Stimulated activated CD4-positive, alpha-beta T cell treated with anti-CD3 and anti-CD28 coated beads, Interleukin-4, amount 100 ng/mL, for 4 hours (primary cell): ENCODE measurements around the gene HDAC9.

Experiments used
- DNase-seq, 2 experiments: peaks; one replicate each; pipeline ENCODE4 v3.0.0-alpha.2; 2020

The HDAC9 gene

DNA sequence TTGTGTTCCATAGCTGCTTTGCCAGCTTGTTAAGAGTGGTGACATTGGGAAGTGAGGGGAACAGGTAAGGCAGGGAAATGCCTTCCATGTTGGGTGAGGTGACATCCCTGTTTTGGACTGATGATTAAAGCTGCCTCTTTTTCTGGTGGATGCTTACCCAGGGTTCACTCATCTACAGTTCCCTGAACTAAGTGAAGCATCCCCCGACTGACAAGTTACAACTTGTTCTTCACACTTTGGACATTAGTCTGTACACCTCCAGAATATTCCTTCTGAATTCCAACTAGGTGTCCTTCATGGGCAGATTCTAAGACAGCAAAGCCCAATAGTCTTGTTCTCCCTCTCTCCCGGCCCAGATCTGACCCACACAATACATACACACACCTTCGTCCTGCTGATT lies 63.4 kb downstream of the HDAC9 start:
- DNase-seq = no peak

DNA sequence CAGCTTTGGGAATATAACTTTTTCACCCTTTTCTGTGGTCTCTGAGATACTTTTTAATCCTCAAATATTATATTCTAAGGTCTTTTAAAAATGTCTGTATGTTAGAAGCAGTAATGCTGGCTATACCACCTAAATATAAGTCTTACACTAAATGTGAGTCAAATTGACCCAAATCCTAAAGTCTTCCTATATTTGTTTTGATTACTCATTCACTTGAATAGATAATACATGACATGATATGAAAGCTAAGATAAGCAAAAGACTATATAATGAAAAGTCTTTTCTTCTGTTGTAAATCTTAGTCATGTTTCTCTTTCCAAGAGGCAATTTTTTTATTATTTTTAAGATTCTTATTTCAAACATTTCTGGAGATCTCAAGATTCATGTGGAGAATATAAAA lies 64.2 kb downstream of the HDAC9 start:
- DNase-seq = no peak

DNA sequence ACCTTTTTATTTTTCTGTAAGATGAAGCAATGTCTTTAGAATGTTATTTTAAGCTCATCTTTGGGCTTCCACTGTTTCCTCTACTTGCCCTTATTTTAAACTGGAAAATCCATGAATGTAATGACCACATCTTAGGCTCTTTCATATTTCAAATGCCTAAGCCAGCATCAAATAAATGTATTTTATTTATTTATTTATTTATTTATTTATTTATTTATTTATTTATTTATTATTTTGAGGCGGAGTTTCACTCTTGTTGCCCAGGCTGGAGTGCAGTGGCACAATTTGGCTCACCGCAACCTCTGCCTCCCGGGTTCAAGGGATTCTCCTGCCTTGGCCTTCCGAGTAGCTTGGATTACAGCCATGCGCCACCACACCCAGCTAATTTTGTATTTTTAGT lies 69.2 kb downstream of the HDAC9 start:
- no peak for DNase-seq

DNA sequence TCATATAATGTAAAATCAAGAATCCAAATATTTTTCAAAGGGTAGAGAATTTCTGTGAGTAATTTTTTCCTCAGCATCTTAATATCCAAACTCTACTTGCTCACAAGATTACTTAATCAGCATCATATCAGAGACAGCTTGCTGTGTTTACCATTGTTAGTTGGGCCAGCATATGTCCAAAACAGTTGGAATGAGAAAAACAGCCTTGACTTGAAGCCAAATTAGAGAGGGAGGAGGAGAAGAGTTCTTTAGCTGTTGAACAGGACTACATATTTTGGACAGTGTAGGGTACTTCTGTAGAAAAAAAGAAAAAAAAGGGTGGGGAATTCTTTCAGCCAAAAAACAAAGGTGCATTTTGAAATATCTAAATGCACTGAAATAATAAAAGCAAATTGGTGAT lies 69.8 kb downstream of the HDAC9 start:
- no peak for DNase-seq

DNA sequence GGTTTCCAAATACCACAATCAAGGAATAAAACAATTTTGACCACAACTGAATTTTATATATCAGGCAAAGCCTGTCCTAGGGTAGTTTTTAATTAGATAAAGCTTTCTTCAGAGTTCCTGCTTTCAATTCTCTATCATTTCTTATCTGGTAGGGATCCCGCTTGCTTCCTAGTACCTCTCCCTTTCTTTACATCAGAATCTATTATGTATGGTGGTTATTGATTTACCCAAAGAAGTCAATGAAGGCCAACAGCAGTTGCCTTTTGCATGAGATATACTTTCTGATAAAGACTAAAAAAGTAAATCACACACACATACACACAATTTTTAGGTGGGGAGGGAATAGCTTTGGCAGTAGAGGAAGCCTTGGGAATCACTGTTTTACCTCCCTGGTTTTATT lies 70.7 kb downstream of the HDAC9 start:
- DNase-seq = no peak

DNA sequence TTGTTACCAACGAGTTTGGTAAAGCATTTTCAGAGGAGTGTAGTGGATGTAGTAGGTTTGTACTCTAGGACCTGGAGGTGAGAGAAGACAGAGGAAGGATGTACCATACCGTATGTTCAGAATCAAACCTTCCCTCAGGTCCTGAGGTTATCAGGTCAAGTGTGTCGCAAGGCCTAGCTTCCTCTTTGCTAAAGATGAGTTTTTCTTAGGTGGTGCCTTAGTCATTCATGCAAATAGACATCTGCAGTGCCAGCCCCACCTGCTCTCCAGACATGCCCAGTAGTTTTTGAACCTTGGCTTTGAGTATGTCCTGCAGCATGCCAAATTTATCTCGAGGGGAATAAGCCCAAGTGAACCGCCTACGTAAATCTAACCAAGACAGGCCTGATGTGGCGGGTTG lies 71.3 kb downstream of the HDAC9 start:
- DNase-seq = no peak

DNA sequence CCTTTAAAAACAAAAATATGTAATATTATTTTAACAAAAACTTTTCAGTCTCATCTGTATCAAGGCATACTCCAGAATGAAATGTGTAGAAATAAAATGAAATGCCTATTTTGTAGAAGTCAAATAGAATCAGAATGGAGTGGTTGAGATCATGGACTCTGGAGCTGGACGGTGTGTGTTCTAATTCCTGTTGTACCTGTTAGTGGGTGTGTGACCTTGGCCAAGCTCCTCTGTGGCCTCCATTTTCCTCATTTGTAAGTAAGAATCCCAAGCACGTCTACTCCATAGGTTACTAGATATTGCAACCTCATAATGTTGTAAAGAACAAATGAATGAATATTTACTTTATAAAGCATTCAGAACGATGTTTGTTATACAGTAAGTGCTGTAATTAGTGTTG lies 74.9 kb downstream of the HDAC9 start:
- no peak for DNase-seq

DNA sequence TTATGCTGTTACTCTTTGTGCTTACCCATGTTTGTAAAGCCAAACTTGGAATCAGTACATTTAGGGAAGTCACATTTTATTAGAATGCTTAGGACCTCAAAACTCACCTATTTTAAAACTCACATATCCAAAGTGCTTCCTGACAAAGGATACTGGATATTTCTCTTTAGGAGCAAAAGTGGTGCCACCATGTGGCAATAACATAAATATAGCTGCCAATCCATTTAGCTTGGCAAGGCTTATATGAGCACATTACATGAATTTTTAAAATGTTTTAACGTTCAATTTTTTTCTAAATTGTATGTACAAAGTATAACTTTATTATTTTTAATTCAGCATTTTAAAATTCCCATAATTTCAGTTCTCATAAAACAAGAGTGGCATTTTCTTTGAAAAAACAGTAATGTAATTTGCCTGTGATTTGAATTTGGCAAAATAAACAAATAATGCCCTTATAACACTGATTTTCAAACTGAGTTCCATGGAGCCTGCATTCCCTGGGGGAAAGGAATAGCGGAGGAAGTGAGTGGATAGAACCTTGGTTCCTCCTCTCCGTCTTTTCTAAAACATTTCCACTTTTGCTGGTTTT lies 75.4 kb downstream of the HDAC9 start:
- no peak for DNase-seq

DNA sequence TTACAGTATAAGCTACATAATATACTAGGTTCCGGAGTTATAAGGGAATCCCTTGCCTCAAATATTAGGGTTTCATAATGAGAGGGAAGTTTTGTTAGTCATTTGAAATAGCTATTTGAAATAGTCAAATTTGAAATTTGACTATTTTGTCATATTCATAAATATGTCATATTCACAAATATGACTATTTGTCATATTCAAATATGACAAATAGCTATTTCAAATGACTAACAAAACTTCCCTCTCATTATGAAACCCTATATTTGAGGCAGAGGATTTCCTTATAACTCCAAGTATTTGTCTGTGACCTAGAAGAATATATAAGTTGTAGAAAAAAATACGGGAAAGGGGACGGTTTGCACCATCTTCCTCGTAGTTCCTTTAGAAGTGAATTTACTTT lies 76.6 kb downstream of the HDAC9 start:
- DNase-seq = no peak

DNA sequence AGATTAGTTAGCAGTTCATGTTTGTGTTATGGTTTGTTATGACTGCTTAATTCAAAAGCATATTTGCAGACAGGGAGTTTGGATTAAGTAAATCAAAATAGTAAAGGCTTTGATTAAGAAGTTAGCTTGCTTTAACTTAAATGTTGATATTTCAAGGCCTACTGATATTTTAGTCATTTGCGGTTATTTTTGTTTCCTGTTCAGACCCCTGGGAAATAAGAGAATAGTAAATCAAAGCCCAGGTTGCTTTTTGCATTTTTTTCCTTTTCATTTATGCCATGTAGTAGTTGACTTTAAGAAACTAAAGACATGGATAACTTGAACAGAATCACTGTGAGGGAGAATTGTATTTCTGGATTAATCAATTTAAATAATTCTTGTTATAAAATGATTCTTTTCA lies 77.3 kb downstream of the HDAC9 start:
- no peak for DNase-seq

DNA sequence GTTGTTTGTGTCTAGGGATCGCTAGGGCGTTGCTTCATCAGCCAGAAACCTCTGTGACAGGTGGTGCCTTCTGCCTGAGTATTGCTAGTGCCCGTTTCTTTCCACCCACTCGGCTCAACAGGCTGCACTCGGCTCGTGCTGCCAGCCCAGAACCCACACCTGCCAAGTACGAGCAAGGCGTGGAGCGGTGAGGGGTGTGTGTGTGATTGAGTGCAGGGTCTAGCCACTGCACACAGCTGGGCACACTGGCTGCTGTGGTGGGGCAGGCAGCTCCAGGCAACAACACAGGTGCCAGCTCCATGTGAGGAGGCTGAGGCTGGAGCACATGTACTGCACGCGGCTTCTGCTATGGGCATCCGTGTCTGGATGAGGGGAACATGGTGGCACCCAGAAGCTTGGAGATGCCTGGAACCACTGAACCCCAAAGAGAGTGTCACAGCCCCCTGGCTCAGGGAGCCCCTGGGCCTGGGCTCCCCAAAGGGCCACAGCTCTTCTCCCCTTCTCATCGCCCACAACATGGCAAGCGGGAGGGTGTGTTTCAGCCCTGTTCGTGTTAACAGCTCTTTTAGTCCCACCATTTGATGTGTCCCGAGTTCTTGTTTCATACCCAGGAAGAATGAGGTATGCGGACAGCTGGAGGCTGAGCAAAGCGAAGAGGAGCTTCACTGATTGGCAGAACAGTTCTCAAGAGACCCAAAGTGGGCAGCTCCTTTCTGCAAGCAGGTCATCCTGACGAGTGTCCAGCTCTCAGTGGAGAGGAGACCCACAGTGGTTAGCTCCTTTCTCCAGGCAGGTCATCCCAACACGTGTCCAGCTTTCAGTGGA lies 78.1 kb downstream of the HDAC9 start:
- DNase-seq = no peak

DNA sequence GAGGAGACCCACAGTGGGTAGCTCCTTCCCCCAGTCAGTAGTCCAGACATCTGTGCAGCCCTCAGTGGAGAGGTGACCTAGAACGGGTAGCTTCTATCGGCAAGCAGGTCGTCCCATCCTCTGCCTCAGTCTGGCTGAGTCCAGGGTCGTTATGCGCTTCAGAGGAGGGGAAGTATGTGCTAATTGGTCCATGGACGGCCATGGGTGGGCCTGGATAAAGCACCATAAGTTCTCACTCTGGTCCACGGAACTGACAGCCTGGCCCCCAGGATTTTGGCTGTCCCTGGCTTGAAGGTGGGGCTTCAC lies 78.6 kb downstream of the HDAC9 start:
- DNase-seq = no peak

DNA sequence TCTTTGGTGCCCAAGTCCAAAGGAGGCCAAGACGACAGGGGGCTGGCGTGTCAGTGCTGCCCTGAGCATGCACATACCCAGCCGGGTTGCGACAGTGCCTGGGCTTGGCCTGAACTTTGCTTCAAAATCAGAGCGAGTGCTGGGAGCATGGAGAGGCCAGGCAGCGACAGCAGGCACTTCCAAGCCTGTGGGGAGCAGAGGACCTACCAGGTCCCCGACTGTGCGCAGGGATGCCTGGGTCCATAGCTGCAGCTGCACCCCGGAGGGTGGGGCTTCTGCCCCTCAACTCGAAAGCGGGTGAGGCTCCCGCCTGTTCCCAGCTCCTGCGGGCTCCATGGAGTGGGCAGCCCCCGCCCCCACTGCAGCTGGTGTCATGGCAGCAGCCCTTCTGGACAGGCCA lies 79.1 kb downstream of the HDAC9 start:
- no peak for DNase-seq

DNA sequence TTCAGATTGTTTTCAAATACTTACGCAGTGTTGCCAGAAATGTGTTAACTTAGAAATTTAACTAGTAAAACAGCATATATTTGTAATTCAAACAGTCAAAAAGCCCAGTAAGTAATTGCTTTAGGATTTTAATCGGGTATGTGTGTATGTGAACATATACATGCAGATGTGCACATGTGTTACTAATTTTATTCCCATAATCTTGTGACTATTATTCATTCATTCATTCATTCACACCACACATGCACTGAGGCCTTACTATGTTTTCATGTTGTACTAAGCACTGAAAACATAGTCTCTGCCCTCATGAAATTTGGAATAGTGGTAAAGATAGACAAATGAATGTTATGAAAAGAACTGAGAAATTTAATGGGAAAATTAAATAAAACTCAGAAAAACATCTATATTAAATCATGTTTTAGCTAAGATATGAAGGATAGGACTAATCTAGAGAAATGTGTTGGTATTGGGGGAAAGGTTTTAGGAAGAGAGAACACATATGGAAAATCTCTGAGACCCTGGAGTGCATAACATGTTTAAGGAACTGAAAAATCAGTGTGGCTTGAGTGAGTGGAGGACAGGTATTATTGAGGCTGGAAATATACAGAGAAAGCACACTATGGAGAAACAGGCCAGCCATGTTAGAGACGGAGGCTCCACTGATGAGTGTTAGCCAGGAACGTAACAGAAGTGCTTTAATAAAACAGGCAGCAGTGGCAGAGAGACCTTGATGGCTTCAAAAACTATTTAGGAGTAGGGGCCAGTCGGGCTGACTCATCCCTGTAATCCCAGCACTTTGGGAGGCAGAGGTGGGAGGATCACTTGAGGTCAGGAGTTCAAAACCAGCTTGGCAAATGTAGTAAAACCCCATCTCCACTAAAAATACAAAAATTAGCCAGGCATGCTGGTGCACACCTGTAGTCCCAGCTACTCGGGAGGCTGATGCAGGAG lies 80.3 kb downstream of the HDAC9 start:
- no peak for DNase-seq

DNA sequence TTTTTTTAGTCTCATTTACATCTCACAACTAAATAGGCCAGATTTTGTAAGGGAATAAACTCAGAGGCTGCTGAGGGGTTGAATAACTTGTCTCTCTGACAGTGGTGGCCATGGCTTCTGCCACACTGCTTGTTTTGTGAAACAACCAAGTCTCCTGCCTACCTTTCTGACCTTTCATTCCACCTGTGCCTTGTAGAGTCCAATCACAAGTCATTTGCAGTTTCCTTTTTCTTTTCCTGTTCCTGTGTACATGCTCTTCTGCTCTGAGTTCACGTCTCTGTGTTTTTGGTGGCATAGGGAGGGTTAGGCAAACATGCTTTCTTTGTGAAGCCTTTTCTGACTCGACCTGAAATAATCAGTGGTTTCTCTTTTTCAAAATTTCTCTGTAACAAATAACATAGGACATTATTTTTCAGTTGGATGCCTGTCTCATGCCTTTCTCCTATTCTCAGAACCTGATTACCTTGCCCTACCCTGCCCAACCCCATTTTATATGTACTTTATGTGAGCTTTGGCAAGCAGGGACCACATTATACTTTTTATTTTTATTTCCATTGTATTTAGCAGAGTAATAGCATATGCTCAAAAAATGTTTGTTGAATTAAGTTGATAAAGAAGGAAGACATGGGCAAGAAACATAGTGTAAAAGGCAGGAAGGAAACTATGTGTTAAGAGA lies 81.7 kb downstream of the HDAC9 start:
- no peak for DNase-seq

DNA sequence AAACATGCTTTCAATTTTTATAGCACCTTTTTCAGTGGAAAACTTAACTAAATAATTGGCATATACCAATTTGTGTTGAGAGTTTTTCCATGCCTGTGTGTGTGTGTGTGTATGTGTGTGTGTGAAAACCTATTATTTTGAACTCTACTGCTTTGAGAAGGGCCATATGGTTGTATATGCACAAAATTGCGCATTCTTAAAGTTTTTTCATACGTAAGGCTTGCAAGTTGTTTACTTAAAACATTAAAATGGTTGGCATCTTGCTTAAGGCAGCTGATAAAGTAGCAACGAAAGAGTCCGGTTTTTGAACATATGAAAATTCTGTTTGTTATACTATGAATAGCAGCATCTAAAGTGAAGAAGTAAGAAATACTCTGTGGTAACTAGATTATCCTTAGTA lies 84.1 kb downstream of the HDAC9 start:
- DNase-seq = no peak

DNA sequence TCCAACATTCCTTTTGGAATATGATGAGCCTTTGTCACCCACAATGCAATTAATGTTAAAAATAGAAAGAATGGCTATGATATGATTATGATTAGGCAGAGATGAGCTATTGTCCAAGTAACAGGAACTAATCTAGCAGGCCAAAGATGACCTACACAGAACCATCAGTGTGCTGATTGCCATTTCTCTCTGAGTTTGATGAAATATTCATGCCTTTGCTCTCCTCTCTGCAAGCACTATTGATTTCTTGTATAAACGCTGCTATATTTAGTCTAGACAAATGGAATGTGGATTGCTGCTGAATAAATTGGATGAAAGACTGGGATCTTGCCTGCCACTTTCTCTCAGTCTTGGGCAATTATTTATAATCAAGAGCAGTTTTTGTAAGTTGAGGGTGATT lies 85.4 kb downstream of the HDAC9 start:
- no peak for DNase-seq

DNA sequence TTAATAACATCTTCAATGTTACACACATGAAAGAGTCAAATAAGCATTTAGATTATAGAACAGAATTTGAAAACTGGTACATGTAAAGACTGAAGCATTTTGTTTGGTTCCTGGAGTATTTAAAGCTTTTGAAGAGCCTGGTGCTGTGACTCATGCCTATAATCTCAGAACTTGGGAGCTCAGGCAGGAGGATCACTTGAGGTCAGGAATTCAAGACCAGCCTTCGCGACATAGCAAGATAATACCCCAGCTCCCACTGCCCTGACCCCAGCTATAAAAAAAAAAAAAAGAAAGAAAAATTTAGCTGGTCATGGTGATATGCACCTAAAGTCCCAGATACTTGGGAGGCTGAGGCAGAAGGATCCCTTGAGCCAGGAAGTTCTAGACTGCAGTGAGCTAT lies 87.8 kb downstream of the HDAC9 start:
- no peak for DNase-seq

DNA sequence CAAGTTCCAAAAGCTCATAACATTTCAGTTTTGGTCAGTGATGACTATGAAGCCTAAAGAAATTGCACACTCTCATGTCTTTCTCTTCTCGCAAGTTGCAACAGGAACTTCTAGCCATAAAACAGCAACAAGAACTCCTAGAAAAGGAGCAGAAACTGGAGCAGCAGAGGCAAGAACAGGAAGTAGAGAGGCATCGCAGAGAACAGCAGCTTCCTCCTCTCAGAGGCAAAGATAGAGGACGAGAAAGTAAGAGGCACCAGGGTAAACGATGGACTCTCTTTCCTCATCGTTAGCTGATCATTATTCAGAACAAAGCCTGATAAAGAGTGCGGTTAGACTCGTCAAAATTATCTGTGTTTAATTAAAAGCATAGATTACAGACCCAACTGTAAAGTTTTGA lies 94.7 kb downstream of the HDAC9 start:
- DNase-seq = no peak

DNA sequence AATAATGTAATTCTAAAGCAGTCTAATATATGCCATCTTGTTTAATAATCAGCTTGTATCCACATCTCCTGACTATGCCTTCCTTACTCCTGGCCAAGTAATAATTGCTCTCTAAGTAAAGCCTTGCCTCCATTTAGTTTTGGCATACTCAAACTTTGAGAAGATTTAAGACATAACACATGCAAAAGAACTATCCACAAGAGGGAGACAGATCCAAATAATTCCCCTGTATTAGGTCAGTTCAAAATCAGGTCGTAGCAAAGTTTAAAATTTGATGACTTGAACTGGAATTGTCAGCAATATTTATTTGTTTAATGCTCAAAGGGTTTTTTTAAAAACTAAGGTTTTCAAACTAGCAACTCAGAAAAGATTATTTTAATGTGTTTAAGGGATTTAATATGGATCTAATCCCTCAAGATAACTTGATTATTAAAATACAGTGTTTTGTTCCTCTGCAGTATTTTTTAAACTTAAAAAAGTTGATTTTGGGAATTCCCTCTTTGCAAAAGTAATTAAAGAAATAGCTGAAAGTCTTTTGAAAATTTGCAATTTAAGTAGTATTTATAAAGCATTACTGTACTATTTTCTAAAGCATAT lies 95.3 kb downstream of the HDAC9 start:
- no peak for DNase-seq

DNA sequence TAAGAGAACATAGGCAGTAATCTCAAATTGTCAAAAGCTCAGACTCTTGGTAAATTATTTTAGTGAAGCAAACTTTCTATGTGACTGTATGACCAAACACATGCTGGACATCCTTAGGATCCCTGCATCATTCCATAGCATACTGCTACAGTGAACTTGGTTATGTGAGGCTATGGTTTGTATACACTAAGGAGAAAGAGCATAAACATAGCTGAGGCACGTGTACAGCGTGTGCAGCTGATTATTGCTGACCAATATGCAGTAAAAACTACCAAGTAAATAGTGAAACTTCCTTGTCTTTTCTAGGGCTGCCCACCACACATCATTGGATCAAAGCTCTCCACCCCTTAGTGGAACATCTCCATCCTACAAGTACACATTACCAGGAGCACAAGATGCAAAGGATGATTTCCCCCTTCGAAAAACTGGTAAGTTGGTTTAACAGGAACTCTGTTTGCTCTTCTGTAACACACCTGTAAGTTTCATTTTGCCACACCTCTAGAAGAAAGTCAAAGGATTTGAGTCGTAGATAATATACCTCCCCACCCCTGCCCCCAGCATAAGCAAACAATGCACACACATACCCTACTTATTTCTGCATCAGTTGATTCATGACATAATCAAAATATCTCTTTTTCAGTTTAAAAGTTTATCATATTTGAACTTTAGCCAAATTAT lies 98.2 kb downstream of the HDAC9 start:
- DNase-seq = no peak

DNA sequence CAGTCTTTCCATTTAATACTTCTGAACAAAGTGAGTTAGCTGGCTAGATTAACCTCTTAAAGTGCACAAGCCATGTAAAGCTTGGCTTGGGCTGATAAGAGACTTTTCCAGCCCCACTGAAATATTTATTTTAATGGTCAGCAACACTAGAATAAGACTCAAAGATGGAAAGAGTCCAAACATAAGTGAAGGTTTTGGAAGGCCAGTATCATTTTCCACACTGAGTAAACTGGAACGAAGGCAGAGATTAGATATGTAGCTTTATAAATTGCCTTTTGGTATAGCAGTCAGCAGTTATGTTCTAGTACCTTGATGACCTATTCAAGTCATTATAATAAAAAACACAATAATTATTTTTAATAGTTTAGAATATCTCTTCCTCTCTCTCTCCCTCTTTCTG lies 102.2 kb downstream of the HDAC9 start:
- DNase-seq = no peak
